Endothelial cell of umbilical vein (primary cell): ENCODE data around the gene POGK. TPM values are rescaled to one million over a fixed set of nuclear protein-coding genes. Genes with fewer than 3 reads are reported as not detected.

Experiments used
- BruUV-seq: library from RNA; stranded (reverse); fragments of 400-500 nt; replicated peaks from 2 replicates; lab custom pipeline; 2021; lab: Mats Ljungman, UMichigan
- CTCF ChIA-PET: fragments of 300-600, 350-600 bp; sonication (Branson Sonifier 250); formaldehyde crosslinking; loops from one replicate; lab custom pipeline; 2021; ENCODE audit warnings: antibody characterized with exemption, inconsistent platforms; lab: Charles Lee
- POLR2A ChIA-PET: fragments of 300-600, 350-600 bp; sonication (Branson Sonifier 250); formaldehyde crosslinking; loops from one replicate; lab custom pipeline; 2021; ENCODE audit warnings: antibody characterized with exemption, inconsistent platforms; lab: Charles Lee
- DNase-seq: peaks from one replicate; pipeline ENCODE4 v3.0.0-alpha.2; 2011; ENCODE audit warnings: low read depth, low spot score
- FAIRE-seq: peaks from 2 replicates; lab custom pipeline; 2011; peaks lifted over from hg19 to GRCh38; lab: Jason Lieb, UNC
- H2AFZ ChIP-seq: 2 replicates; pipeline ENCODE4 v1.6.0; 2012; ENCODE audit warnings: low read depth, low read length, control low read depth, inconsistent platforms
- H3K27ac ChIP-seq: 2 replicates; pipeline ENCODE4 v1.5.1; 2011; ENCODE audit warnings: low read depth, mild to moderate bottlenecking, control low read depth, low read length, moderate library complexity; ENCODE audit not compliant: insufficient read depth
- H3K27me3 ChIP-seq, 2 experiments: 2 replicates each; pipeline versions ENCODE4 v1.6.0 to v1.6.1; 2011; ENCODE audit warnings: low read length in 2 of 2, mixed read lengths in 1 of 2; ENCODE audit not compliant: control insufficient read depth in 2 of 2, insufficient read depth in 2 of 2
- H3K36me3 ChIP-seq, 2 experiments: 2 replicates in 1 of 2; 3 replicates in 1 of 2; pipeline ENCODE4 v1.5.1; 2011; ENCODE audit warnings: low read length in 2 of 2, mild to moderate bottlenecking in 1 of 2, moderate library complexity in 1 of 2; ENCODE audit not compliant: control insufficient read depth in 2 of 2, insufficient read depth in 2 of 2; ENCODE audit errors: extremely low read depth in 1 of 2
- H3K4me1 ChIP-seq: 3 replicates; pipeline ENCODE4 v1.5.1; 2011; ENCODE audit warnings: mild to moderate bottlenecking, low read length; ENCODE audit not compliant: control insufficient read depth, insufficient read depth; ENCODE audit errors: extremely low read depth
- H3K4me2 ChIP-seq: 2 replicates; pipeline ENCODE4 v1.6.1; 2011; ENCODE audit warnings: low read length, control low read depth, mixed read lengths; ENCODE audit not compliant: insufficient read depth
- H3K4me3 ChIP-seq, 3 experiments: fragments of 200-600 bp in 1 of 3; sonication (generic), shearing (Covaris generic) in 1 of 3; replicated peaks in 1 of 3; 2 replicates each; pipeline ENCODE4 v1.5.1; 2011 to 2016; ENCODE audit warnings: control low read depth in 3 of 3, low read length in 3 of 3, mild to moderate bottlenecking in 2 of 3, inconsistent platforms in 1 of 3, low read depth in 1 of 3, moderate library complexity in 1 of 3; ENCODE audit not compliant: insufficient read depth in 1 of 3
- H3K79me2 ChIP-seq: 2 replicates; pipeline ENCODE4 v1.6.0; 2012; ENCODE audit warnings: low read length, inconsistent platforms; ENCODE audit not compliant: control insufficient read depth, insufficient read depth
- H3K9ac ChIP-seq: replicated peaks from 2 replicates; pipeline ENCODE3; 2011; ENCODE audit warnings: low read length, control low read depth; ENCODE audit not compliant: insufficient read depth; ENCODE audit errors: extremely low read depth
- H3K9me1 ChIP-seq: replicated peaks from 3 replicates; pipeline ENCODE4 v1.6.0; 2011; ENCODE audit warnings: mild to moderate bottlenecking, low read length; ENCODE audit not compliant: control insufficient read depth, insufficient read depth; ENCODE audit errors: extremely low read depth
- H3K9me3 ChIP-seq: replicated peaks from 2 replicates; pipeline ENCODE4 v1.5.1; 2012; ENCODE audit warnings: low read length, inconsistent platforms; ENCODE audit not compliant: control insufficient read depth, insufficient read depth
- H4K20me1 ChIP-seq: replicated peaks from 2 replicates; pipeline ENCODE3; 2011; ENCODE audit warnings: mild to moderate bottlenecking, low read length; ENCODE audit not compliant: control insufficient read depth, insufficient read depth; ENCODE audit errors: extremely low read depth
- EZH2 ChIP-seq: IDR thresholded peaks from 2 replicates; pipeline ENCODE4 v1.6.1; 2012; ENCODE audit warnings: borderline replicate concordance, low read depth, mild to moderate bottlenecking, moderate library complexity, low read length, inconsistent platforms; ENCODE audit not compliant: severe bottlenecking
- FOS ChIP-seq: IDR thresholded peaks from 2 replicates; pipeline ENCODE4 v1.6.1; 2011; ENCODE audit warnings: mild to moderate bottlenecking, low read length, moderate library complexity, borderline replicate concordance; ENCODE audit not compliant: insufficient read depth
- GATA2 ChIP-seq: IDR thresholded peaks from 2 replicates; pipeline ENCODE4 v1.7.0; 2011; ENCODE audit warnings: low read depth, mild to moderate bottlenecking, moderate library complexity, mixed read lengths, low read length; ENCODE audit not compliant: insufficient read length, insufficient read depth
- JUN ChIP-seq: IDR thresholded peaks from 2 replicates; pipeline ENCODE4 v1.6.1; 2011; ENCODE audit warnings: borderline replicate concordance, low read depth; ENCODE audit not compliant: insufficient read length, insufficient read depth
- MAX ChIP-seq: IDR thresholded peaks from 2 replicates; pipeline ENCODE4 v1.6.1; 2011; ENCODE audit not compliant: insufficient read depth, insufficient read length
- MYC ChIP-seq: IDR thresholded peaks from one replicate; pipeline ENCODE4 v1.6.1; 2011; ENCODE audit warnings: mild to moderate bottlenecking, low read depth, low read length
- POLR2A ChIP-seq: IDR thresholded peaks from 2 replicates; pipeline ENCODE4 v1.6.1; 2012; ENCODE audit warnings: low read depth, mild to moderate bottlenecking, control low read depth, low read length
- POLR2AphosphoS5 ChIP-seq: IDR thresholded peaks from 2 replicates; pipeline ENCODE4 v1.6.1; 2012; ENCODE audit warnings: low read depth, mild to moderate bottlenecking, control low read depth, low read length, moderate library complexity; ENCODE audit not compliant: insufficient read depth
- dilution Hi-C: fragments of 300-500 bp; cut with MboI; formaldehyde crosslinking; loops from one replicate; pipeline ENCODE4 v1.15.0; 2019; ENCODE audit warnings: low sequenced_read_pairs; ENCODE audit not compliant: extremely low pct_ligation_motif_present
- intact Hi-C: fragments of 100-400 bp; cut with micrococcal nuclease; formaldehyde crosslinking; loops from one replicate; pipeline ENCODE4 v1.10.0; 2022
- polyA plus RNA-seq, 4 experiments: library from polyadenylated mRNA; depleted of rRNA in 3 of 4; stranded (reverse) in 3 of 4; unstranded in 1 of 4; fragments of >200 nt; gene quantifications; 2 replicates each; pipeline versions ENCODE4 v1.2.1 to v1.2.3, GENCODE V29; 2011 to 2012; ENCODE audit warnings: missing spikeins in 1 of 4
- total RNA-seq: library from RNA; stranded (reverse); gene quantifications from 2 replicates; pipeline ENCODE4 v1.2.3, GENCODE V29; 2021
- TF ChIP-seq, protein P1 (sequence below), 2 donors: IDR thresholded peaks; 1 replicate in 1 of 2; 2 replicates in 1 of 2; pipeline ENCODE4 v1.5.1; 2011; ENCODE audit warnings: low read length in 2 of 2, mild to moderate bottlenecking in 2 of 2, moderate library complexity in 2 of 2, control low read depth in 1 of 2, inconsistent platforms in 1 of 2, low read depth in 1 of 2; ENCODE audit not compliant: insufficient read depth in 1 of 2; ENCODE audit errors: extremely low read depth in 1 of 2

The POGK gene
- total and polyA plus RNA-seq, 2 donors (not counting 3 experiments of a cell fraction or from before 2014, with no cell fraction given): 12.5 to 31.8 TPM

DNA sequence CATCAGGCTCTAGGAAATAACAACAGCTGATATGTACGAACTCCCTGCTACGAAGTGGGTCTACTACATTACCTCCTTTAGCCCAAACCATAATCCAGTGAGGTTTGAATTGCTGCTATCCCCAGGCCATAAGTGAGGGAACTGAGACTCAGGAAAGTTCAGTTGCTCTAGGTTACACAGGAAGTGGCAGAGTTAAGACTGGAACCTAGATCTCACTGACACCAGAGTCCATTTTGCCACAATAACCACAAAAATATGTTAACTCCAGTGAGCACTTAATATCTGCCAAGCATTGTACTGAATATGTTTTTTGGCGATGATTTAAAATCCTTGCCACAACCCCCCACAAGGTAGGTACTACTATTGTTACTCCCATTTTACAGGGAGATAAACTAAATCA is 45.7 kb downstream of the POGK start:
- Histone ChIP-seq H3K36me3 (no peaks in the 10 kb centered on the region), H3K4me3 (no peak overlapping the region), H3K9me1 (no peaks in the 10 kb centered on the region), H3K27ac (no peak overlapping the region), H3K4me2 (no peak overlapping the region), H3K9ac (no peak overlapping the region), H3K79me2 (no peaks in the 10 kb centered on the region), H2AFZ (no peak overlapping the region), H4K20me1 (no peaks in the 10 kb centered on the region), H3K9me3 (no peaks in the 10 kb centered on the region), H3K27me3 (peaks cover 19 to 27% of the 10 kb centered on the region in 2 experiments), H3K4me1 (no peaks in the 10 kb centered on the region)
- FAIRE-seq (no peak), DNase-seq (no peak)
- intact Hi-C loops: loop anchor here (1.0 kb wide), 2 partner anchors 25 to 174 kb away; no protein-coding TSS in a partner anchor
- no TSS peak for BruUV-seq
- CTCF ChIA-PET: interaction anchor here (1.2 to 5.2 kb wide), 2 partner anchors 10 to 174 kb away, joined by 4 to 48 read pairs; no protein-coding TSS in a partner anchor
- POLR2A ChIA-PET: no interaction called here
- TF ChIP-seq MAX (no peak), JUN (no peak), FOS (no peak), EZH2 (no peak), POLR2AphosphoS5 (no peak), MYC (no peak), POLR2A (no peak), GATA2 (no peak)
- TF ChIP-seq, protein P1, sequence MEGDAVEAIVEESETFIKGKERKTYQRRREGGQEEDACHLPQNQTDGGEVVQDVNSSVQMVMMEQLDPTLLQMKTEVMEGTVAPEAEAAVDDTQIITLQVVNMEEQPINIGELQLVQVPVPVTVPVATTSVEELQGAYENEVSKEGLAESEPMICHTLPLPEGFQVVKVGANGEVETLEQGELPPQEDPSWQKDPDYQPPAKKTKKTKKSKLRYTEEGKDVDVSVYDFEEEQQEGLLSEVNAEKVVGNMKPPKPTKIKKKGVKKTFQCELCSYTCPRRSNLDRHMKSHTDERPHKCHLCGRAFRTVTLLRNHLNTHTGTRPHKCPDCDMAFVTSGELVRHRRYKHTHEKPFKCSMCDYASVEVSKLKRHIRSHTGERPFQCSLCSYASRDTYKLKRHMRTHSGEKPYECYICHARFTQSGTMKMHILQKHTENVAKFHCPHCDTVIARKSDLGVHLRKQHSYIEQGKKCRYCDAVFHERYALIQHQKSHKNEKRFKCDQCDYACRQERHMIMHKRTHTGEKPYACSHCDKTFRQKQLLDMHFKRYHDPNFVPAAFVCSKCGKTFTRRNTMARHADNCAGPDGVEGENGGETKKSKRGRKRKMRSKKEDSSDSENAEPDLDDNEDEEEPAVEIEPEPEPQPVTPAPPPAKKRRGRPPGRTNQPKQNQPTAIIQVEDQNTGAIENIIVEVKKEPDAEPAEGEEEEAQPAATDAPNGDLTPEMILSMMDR (IDR thresholded peaks at IDR 0.05; ENCODE audit: extremely low read depth in 1 of 2, insufficient read depth in 1 of 2, low read depth in 1 of 2, low read length in 2 of 2): no peak
- dilution Hi-C loops: no loop called here
